H1 (cell line): ENCODE data around the gene KLF7. TPM values are rescaled to one million over a fixed set of nuclear protein-coding genes. Genes with fewer than 3 reads are reported as not detected.

Experiments
- CHD1 ChIP-seq: IDR thresholded peaks from 2 replicates; pipeline ENCODE4 v1.6.1; 2012; ENCODE audit warnings: low read depth, low read length, improper control_type of control experiment
- SIX5 ChIP-seq: IDR thresholded peaks from 2 replicates; pipeline ENCODE4 v1.6.1; 2011; ENCODE audit warnings: mild to moderate bottlenecking, low read depth, low read length
- SP4 ChIP-seq: IDR thresholded peaks from 2 replicates; pipeline ENCODE4 v1.6.1; 2012; ENCODE audit warnings: low read length, inconsistent platforms
- TEAD4 ChIP-seq: IDR thresholded peaks from 2 replicates; pipeline ENCODE4 v1.6.1; 2012; ENCODE audit warnings: low read depth, low read length, inconsistent platforms, mixed read lengths
- polyA plus RNA-seq, 7 experiments: library from polyadenylated mRNA; depleted of rRNA in 3 of 7; stranded (reverse) in 5 of 7; unstranded in 2 of 7; fragments of >200 nt in 5 of 7; fragments of 200-250 nt in 2 of 7; gene quantifications; 1 replicate in 5 of 7; 2 replicates in 1 of 7; 4 replicates in 1 of 7; pipeline versions ENCODE4 v1.2.1 to v1.2.3, GENCODE V29; 2011 to 2013; ENCODE audit warnings: missing spikeins in 2 of 7, mixed read lengths in 2 of 7
- total RNA-seq: library from RNA; stranded (reverse); fragmentation: NEBNext Ultra II Directional; extraction: Animal tissue kit (Norgen Biotek cat#: 25700); gene quantifications from 2 replicates; pipeline ENCODE4 v1.2.1, GENCODE V29; 2021
- TF ChIP-seq, protein P1 (sequence below): fragments of 300-600 bp; sonication (generic); IDR thresholded peaks from 2 replicates; pipeline ENCODE4 v1.7.1; 2012; ENCODE audit warnings: low read length, moderate library complexity, mild to moderate bottlenecking, inconsistent platforms; ENCODE audit not compliant: insufficient replicate concordance

Gene KLF7
- total and polyA plus RNA-seq, 2 of the 8 experiments (the other 6 are each of a cell fraction or from before 2014, with no cell fraction given), result 9.6 to 23.3 TPM

DNA sequence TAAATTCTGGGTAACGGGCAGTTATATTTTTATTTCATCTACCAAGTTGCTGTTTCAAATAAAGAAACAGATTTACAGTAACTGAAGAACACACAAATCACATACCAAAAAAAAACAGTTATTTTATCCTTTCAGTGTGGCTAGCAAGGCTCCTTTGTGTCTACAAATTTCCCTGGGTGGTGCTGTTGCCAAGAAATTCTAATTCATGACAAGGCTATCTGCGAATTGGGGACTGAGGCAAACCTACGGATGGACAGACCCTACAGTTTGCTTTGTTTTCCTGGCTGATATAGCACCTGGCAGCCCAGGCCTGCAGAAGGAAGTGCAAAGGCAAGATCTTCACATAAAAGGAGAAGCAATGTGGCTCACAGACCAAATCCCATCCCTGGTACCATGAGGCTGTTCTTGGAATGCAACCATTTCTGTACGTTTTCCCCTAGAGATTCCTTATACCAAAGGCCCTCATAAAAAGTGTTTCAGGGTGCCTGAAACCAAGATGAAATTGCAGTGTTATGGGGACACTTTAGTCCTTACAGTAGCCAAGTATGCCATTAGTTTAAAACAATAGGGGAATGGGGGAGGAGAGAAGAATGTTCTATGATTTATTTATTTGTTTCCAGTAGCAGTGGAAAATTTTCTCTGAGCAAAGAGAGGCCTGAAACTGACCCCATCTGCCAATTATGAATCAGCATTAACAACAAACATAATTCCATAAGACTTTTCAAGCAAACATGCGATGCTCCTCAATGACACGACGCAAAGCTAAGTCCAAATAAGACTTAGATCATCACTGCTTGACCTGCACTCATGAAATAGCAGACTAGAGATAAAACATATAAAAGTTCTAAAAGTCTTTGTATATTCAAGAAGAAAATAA is 4.3 kb downstream of the KLF7 start (continued):
- TF ChIP-seq, protein P1, sequence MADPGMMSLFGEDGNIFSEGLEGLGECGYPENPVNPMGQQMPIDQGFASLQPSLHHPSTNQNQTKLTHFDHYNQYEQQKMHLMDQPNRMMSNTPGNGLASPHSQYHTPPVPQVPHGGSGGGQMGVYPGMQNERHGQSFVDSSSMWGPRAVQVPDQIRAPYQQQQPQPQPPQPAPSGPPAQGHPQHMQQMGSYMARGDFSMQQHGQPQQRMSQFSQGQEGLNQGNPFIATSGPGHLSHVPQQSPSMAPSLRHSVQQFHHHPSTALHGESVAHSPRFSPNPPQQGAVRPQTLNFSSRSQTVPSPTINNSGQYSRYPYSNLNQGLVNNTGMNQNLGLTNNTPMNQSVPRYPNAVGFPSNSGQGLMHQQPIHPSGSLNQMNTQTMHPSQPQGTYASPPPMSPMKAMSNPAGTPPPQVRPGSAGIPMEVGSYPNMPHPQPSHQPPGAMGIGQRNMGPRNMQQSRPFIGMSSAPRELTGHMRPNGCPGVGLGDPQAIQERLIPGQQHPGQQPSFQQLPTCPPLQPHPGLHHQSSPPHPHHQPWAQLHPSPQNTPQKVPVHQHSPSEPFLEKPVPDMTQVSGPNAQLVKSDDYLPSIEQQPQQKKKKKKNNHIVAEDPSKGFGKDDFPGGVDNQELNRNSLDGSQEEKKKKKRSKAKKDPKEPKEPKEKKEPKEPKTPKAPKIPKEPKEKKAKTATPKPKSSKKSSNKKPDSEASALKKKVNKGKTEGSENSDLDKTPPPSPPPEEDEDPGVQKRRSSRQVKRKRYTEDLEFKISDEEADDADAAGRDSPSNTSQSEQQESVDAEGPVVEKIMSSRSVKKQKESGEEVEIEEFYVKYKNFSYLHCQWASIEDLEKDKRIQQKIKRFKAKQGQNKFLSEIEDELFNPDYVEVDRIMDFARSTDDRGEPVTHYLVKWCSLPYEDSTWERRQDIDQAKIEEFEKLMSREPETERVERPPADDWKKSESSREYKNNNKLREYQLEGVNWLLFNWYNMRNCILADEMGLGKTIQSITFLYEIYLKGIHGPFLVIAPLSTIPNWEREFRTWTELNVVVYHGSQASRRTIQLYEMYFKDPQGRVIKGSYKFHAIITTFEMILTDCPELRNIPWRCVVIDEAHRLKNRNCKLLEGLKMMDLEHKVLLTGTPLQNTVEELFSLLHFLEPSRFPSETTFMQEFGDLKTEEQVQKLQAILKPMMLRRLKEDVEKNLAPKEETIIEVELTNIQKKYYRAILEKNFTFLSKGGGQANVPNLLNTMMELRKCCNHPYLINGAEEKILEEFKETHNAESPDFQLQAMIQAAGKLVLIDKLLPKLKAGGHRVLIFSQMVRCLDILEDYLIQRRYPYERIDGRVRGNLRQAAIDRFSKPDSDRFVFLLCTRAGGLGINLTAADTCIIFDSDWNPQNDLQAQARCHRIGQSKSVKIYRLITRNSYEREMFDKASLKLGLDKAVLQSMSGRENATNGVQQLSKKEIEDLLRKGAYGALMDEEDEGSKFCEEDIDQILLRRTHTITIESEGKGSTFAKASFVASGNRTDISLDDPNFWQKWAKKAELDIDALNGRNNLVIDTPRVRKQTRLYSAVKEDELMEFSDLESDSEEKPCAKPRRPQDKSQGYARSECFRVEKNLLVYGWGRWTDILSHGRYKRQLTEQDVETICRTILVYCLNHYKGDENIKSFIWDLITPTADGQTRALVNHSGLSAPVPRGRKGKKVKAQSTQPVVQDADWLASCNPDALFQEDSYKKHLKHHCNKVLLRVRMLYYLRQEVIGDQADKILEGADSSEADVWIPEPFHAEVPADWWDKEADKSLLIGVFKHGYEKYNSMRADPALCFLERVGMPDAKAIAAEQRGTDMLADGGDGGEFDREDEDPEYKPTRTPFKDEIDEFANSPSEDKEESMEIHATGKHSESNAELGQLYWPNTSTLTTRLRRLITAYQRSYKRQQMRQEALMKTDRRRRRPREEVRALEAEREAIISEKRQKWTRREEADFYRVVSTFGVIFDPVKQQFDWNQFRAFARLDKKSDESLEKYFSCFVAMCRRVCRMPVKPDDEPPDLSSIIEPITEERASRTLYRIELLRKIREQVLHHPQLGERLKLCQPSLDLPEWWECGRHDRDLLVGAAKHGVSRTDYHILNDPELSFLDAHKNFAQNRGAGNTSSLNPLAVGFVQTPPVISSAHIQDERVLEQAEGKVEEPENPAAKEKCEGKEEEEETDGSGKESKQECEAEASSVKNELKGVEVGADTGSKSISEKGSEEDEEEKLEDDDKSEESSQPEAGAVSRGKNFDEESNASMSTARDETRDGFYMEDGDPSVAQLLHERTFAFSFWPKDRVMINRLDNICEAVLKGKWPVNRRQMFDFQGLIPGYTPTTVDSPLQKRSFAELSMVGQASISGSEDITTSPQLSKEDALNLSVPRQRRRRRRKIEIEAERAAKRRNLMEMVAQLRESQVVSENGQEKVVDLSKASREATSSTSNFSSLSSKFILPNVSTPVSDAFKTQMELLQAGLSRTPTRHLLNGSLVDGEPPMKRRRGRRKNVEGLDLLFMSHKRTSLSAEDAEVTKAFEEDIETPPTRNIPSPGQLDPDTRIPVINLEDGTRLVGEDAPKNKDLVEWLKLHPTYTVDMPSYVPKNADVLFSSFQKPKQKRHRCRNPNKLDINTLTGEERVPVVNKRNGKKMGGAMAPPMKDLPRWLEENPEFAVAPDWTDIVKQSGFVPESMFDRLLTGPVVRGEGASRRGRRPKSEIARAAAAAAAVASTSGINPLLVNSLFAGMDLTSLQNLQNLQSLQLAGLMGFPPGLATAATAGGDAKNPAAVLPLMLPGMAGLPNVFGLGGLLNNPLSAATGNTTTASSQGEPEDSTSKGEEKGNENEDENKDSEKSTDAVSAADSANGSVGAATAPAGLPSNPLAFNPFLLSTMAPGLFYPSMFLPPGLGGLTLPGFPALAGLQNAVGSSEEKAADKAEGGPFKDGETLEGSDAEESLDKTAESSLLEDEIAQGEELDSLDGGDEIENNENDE, result no peak
- TF ChIP-seq TEAD4, result no peak
- TF ChIP-seq SIX5, result no peak
- no peak for TF ChIP-seq SP4
- no peak for TF ChIP-seq CHD1
